ENCODE measurements around the gene ITGB1BP1.

DNA sequence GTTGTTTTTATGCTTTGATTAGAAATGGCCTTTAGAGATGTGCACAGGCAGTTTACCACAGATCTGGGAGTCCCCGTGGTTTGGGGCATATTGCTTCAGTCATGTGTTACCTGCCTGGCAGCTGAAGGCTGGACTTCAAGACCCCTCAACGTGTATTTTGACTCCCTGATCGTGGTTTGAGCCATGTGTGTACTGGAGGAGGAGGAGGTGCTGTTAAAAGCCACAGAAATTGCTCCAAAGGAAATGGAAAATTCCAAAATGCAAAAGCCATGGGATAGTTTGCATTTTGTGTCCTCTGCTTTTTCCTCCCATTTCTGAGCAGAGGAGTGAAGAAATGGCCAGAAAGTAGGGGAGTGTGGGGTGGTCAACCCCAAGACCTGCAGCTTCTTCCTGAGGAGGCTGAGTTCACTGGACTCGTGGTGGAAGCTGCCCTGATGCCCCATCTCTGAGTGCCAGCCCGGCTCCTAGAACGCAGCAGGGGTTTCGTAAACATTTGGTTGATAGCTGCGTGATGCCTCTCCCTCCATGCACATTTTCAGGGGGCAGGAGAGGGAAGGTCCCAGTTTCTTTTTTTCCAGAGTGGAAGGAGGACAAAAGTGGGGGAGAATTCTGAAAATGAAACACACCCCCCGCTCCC is 45.7 kb downstream of the ITGB1BP1 start:
- no peak for TF ChIP-seq ATF1 (CRISPR knock-in tag; IDR thresholded peaks at IDR 0.05)
- TF ChIP-seq ZSCAN31 (CRISPR knock-in tag; IDR thresholded peaks at IDR 0.05; ENCODE audit: low read depth), result no peak
- no peak for TF ChIP-seq POLR2A (IDR thresholded peaks at IDR 0.05; ENCODE audit: insufficient read depth in 1 of 2, low read depth in 2 of 2, low read length in 2 of 2)
- no peak for TF ChIP-seq POLR2AphosphoS5 (IDR thresholded peaks at IDR 0.05; ENCODE audit: low read depth, low read length)

Data from HepG2 (cell line).